Measurements from ENCODE around the gene KCNQ1. TPM values are rescaled to one million over a fixed set of nuclear protein-coding genes. Genes with fewer than 3 reads are reported as not detected.
"Not testable (repeated sequence)": the region's sequence is repeated elsewhere in the genome, so short reads cannot be mapped to it uniquely, and the experiment has no call there.

KCNQ1 gene
- polyA plus RNA-seq, 5 donors, result 6.2 to 11.5 (median 8.5) TPM

DNA sequence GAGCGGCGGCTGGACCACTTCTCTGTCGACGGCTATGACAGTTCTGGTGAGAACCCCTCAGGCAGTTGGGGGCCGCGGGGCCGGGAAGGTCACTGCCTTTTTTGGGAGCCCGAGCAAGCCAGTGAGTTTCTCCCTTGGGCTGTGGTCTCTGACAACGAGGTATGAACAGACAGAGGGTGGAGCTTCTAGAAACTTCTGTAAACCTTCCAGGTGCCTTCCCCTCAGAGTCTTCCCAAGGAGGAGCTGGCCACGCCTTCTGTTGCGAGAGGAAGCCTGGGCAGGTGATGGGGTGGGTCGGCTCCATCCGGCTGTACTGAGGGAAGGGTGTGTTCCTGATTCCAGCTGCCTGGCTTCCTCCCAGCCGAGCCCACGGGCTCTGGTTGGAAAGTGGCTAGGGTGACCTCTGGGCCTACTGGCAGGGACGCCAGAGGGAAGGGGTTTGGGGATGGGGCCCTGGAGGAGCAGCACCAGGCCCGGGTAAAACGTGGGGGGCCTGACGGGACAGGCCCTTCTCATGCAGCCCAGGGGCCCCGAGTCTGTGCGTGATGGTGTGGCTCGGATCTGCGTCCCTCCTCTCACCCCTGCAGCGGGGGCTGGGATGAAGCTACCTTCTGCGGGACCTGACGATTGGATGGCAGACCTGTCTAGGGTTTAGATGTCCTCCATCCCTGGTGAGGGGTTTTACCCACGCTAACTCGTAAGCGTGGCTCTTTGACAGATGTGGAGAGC is 144.2 kb downstream of the KCNQ1 start:
- no peak for DNase-seq

DNA sequence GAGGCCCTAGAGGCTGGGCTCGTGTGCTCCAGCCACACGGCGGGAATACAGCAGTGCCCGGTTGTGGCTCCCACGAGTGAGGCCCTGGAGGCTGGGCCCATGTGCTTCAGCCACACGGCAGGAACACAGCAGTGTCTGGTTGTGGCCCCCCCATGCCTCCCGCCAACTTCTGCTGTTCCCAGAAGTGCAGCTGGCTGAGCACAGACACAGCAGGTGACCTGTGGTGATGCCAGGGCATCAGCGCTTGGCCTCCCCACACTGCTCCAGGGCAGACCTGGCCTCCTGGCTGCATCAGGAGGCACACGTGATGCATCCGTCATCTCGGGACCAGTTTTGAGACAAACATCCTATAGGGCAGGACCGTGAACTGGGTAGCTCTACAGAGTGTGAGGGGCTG is 144.7 kb downstream of the KCNQ1 start:
- DNase-seq, result no peak

DNA sequence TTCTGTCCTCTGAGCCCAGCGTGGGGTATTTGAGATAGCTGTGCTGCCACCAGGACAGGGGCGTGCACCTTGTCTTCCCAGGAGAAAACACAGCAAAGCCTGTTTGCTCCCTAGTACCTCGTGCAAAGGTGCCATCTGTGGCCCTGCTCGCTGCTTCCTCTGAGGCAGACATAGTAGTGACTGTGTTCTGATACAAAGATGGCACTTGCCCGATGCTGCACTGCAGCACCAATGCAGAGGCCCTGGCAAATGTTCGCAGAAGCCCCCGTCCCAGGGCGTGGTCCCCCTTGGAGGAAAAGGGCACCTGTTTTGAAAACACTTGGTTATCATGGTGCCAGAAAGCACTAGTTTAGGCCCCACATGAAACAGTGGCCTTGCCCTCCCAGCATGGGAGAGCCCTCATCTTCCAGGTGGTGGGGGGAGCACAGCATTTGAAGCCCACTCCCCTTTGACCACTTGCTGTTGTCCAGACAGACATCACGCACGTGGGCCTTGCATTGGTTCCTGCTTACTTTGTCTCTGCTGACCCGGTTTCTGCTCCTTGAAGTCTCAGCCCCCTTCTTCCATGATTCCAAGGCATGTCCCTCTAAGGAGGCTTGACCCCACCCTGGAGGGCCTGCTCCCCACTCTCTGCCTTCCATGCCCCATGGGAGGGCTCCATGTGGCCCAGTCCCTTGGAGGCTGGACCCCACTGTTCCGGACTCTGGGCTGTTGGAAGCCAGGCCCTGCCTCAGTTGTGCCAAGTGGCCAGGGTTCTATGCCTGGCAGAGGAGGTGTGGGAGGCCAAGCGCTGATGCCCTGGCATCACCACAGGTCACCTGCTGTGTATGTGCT is 145.5 kb downstream of the KCNQ1 start:
- DNase-seq, result no peak

DNA sequence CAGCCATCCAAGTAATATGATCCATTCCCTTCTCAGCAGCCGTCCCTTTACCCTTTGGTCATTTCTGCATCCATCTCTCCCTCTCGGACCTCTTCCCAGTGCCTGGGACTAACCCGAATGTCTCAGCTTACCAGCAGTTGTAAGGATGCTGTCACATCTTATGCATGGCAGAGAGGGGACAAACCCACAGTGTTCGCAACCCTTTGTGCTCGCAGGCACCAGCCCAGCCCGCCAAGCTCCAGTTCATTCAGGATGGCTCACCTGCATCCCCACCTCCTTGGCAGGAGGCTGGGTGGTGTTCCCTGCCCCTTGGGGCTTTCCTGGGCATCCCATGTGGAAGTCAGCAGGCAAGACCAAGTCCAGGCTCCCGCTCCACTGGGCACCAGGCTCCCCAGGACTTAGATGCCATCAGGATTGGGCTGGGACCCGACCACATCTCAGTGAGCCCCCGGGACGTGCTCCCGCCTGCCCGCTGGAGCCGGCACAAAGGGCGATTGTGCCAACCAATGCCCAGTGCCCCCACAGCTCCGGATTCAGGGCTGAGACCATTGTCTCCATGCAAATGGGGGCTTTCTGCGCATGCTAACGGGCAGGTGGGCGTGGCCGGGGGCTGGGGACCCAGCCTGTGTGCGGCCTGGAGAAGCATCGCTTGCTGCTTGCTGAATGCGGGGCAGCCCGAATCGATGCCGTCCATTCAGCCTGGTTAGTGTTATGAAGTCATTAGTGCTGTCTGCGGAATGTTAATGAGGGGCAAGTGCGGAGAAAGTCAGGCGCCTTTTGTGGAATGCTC is 146.4 kb downstream of the KCNQ1 start:
- DNase-seq, result no peak

DNA sequence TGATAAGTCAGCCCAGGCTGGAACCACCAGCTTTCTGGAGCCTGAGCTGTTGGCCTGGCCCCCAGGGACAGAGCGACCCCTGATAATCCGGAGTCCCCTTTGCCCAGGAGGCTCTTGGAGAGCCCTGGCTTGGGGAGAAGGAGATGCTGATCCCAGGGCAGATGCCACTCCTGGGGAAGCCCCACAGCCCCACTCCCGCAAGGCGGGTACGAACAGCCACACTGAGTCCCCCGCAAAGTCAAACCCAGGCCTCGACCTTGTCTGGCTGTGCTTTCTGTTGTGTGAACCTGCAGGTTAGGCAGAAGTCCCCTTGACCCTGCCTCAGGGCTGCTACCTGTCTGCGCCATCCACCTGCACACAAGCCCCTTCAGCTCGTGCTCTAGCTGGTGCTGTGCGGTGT is 147.0 kb downstream of the KCNQ1 start:
- DNase-seq, result no peak

DNA sequence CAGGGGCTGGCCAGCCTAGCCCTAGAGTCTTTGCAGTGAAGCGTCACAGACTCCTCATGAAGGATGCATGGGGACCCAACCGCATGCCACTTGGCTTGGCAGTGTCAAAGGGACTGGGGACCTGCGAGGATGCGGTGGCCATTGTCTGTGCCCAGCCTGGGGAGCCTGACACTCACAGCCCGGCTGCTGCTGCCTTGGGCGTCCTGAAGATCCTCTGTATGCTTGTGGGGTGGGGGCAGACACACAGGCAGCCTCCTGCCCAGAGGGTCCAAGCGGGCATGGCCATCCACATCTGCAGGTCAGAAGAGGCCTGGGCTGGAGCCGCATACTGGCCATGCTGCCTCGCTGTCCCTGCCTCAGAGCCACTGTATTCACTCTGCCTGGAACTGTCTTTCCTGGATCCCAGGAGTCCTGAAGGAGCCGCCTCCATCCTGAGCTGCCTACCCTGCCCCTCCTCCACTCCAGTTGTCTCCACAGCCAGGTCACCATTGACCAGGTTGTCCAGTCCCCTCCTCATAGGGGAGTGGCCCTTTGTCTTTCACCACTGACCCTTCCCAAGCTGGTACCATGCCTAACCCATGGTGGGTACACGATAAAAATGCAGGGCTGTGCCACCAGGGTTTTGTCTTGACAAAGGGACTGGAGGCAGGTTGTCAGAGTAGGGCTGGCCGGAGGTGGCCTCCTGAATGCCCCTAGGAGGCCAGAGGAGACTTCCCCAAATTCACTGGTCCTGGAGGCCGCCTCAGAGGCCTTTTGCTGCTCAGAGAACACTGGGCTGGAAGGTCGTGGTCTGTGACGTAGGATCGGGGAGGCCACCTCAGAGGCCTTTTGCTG is 148.0 kb downstream of the KCNQ1 start:
- DNase-seq, result no peak

DNA sequence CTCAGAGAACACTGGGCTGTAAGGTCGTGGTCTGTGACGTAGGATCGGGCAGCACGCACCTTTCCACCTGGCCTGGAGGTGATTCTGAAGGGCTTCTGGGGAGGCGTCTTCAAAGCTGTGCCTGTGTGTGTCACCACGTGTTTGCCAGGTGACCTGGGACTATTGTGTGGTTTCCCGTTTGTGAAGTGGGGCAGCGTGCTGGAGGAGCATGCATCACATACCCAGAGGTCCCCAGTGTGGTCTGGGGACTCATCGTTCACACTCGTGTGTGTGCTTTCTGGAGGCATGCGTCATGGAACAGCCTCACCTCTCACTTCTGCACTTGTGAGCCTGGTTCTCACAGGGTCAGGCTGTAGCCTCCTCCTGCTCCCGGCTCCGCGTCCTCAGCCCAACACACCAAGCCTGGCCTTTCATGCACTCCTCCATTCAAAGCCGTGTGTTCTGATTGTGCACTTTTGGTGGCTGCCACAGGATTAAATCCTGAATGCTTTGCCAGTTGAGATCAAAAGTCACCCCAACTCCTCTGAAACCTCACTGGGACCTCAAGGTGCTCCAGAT is 148.7 kb downstream of the KCNQ1 start:
- DNase-seq, result no peak

DNA sequence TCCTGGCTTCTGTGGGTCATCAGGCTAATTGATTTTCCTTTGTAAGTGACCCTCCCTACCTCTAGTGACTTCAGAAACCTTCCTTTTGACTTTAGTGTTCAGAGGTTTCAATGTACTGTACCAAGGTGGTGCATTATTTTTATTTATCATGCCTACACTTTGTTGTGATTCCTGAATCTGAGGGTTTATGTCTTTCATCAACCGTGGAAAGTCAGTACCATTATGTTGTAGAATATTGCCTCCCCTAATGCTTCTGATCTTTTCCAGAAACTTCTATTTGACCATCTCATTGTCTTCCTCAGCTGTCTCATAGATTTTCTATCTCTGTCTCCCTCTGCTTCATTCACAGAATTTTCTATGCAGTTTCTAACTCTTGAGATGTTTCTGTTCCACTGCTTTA is 149.5 kb downstream of the KCNQ1 start:
- no peak for DNase-seq

DNA sequence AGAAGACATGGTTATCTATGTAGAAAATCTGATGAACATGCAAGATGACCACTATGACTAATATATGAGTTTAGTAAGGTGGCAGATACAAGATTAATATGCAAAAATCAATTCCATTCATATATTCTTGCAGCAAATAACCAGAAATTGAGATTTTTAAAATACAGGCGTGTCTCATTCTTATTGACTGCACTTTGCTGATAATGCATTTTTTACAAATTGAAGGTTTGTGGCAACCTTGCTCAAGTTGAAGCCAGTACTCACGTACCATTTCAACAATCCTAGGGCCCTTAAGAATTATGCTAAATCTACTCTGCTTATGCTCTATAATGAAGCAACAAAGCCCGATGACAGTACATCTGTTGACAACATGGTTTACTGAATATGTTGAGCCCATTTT is 150.4 kb downstream of the KCNQ1 start:
- no peak for DNase-seq

DNA sequence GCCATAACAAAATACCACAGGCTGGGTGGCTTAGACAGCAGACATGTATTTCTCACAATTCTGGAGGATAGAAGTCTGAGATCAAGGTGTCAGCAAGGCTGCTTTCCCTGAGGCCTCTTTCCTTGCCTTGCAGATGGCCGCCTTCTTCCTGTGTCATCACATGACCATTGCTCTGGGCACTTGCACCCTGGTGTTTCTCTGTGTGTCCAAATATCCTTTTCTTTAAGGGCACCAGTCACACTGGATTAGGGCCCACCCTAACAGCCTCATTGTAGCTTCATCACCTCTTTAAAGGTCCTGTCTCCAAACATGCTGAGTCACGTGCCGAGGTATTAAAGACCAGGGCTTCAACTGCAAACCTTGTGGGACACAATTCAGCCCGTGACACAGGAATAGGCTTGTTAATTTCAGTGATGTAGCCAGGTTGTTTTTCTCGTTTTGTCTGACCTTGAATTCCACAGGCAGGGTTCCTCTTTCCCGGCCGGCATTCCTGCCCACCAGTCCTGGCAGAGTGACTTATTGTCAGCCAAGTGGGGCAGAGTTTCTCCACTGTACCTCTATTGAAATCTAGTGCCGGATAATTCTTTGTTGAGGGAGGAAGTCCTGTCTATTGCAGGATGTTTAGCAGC is 154.9 kb downstream of the KCNQ1 start:
- no peak for DNase-seq

DNA sequence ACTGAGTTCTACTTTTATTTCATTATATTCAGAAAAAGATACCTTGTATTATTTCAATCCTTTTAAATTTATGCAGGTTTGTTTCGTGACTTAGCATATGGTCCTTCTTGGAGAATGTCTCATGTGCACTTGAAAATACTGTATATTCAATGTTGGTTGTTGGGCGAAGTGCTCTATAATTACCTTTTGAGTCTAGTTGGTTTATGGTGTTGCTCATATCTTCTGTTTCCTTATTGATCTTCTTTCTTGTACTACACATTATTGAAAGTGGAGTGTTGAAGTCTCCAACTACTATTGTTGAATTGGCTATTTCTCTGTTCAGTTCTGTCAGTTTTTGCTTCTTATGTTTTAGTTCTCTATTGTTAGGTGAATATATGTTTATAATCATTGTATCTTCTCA is 164.5 kb downstream of the KCNQ1 start:
- no peak for DNase-seq

DNA sequence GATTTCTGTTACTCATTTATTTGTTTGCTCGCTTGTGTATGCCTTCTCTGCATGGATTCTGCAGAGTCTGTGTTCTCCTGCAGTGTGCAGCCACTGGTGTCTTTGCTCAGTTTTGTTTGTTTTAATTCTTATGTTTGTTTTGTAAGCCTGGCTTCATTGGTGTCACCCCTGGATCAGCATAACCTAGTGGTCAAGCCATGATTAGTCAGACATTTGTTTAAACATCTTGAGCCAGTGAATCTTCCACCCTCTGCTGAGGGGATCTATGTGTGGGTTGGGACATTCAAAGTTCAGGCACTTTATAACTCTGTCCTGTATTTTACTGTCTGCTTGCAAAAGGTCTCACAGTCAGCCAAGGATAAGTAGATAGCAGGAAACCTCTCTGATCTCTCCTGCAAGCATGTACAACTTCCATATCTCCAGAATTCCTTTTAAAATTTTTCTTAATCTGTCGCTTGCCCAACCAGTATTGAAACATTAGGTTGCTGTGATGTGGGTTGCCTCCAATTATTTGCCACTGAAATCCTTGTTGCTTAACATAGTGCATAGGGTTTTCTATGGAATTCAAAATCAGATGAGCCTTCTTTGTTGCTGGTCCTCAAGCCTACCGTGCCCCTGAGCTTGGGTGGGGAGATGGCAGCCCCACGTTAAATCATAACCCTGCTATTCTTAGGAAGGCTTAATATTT is 168.2 kb downstream of the KCNQ1 start:
- DNase-seq, result no peak

DNA sequence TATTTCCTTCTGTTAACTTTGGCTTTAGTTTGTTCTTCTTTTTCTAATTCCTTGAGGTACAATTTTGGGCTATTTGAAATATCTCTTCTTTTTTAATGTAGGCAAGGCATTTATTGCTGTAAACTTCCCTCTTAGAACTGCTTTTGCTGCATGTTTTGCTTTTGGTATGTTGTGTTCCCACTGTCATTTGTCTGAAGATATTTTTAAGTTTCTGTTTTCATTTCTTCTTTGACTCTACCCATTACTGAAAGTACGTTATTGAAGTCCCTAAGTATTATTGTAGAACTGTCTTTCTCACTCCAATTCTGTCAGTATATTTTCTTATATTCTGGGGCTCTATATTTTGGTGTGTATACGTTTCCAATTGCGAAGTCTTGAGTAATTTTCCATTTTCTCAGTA is 177.1 kb downstream of the KCNQ1 start:
- DNase-seq, result no peak

DNA sequence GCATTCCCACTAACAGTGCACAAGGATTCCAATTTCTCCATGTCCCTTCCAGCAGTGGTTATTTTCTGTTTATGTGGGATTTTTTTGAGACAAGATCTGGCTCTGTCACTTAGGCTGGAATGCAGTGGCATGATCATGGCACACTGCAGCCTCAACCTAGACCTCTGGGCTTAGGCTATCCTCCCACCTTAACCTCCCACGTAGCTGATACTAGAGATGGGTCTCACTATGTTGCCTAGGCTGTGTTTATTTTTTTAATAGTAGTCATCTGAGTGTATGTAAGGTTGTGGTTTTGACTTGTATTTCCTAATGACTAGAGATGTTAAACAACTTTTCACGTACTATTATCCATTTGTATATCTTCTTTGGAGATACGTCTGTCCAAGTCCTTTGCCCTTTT is 180.4 kb downstream of the KCNQ1 start:
- DNase-seq, result no peak

DNA sequence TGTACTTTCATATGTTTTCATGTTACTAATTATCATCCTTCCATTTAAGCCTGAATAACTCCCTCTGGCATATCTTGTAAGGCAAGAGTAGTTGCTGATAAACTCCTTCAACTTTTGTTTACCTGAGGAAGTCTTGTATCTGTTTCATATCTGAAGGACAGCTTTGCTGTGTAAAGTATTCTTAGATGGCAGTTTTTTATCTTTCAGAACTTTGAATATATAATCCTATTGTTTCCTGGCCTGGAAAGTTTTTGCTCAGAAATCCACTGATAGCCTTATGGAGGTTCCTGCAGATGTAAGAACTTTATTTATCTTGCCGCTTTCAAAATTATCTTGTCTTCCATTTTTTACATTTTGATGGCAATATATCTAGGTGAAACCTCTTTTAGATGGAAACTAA is 185.9 kb downstream of the KCNQ1 start:
- DNase-seq, result no peak

DNA sequence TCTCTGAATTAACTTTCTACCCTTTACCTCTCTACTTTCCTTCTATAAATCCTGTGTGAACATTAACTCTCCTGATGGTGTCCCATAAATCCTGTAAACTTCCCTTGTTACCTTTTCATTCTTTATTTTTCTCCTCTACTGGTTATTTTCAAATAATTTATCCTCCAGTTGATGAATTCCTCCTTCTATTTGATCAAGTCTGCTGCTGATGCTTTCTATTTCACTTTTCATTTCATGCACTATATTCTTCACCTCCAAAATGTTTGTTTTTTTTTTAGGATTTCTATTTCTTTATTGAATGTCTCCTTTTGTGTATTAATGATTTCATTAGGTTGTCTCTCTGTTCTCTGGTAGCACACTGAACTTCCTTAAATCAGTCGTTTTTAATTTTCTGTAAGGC is 186.4 kb downstream of the KCNQ1 start:
- DNase-seq, result no peak

DNA sequence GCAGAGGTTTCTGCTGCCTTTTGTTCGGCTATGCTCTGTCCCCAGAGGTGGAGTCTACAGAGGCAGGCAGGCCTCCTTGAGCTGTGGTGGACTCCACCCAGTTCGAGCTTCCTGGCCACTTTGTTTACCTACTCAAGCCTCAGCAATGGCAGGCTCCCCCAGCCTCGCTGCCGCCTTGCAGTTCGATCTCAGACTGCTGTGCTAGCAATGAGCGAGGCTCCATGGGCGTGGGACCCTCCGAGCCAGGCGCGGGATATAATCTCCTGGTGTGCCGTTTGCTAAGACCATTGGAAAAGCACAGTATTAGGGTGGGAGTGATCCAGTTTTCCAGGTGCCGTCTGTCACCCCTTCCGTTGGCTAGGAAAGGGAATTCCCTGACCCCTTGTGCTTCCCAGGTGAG is 195.0 kb downstream of the KCNQ1 start:
- DNase-seq, result not testable (repeated sequence)

DNA sequence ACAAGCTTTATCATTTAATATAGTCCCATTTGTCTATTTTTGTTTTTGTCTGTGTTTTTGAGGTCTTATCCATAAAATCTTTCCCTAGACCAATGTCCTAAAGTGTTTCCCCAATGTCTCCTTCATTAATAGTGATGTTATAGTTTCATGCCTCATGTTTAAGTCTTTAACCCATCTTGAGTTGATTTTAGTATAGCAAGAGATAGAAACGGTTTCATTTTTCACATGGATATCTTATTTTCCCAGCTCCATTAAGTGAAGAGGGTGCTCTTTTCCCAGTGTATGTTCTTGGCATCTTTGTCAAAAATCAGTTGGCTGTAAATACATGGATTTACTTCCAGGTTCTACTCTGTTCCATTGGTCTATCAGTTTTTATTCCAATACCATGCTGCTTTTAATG is 196.8 kb downstream of the KCNQ1 start:
- no peak for DNase-seq

DNA sequence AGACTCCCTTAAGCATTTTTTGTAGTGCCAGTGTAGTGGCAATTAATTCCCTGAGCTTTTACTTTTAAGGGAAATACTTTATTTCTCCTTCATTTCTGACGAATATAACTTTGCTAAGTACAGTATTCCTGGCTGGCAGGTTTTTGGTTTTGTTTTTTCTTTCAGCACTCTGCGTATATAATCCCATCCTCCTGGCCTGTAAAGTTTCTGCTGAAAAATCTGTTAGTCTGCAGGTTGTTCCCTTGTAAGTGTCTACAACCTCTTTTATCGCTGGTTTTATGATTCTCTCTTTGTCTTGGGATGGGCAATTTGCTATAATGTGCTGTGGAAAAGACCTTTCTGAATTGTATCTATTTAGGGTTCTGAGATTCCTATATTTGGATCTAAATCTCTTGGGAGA is 198.9 kb downstream of the KCNQ1 start:
- no peak for DNase-seq

All from right lung (tissue), 5 donors.